Pulmonary artery endothelial cell (primary cell): ENCODE results near the gene PPP3CA. TPM values are rescaled to one million over a fixed set of nuclear protein-coding genes. Genes with fewer than 3 reads are reported as not detected.
"Not testable (repeated sequence)": the region's sequence is repeated elsewhere in the genome, so short reads cannot be mapped to it uniquely, and the experiment has no call there.

Experiments
- DNase-seq: peaks from one replicate; pipeline ENCODE4 v3.0.0-alpha.2; 2011; ENCODE audit warnings: low read depth, low spot score
- total RNA-seq: library from RNA; depleted of rRNA; stranded (reverse); fragments of >200 nt; gene quantifications from 2 replicates; pipeline ENCODE4 v1.2.3, GENCODE V29; 2014

The PPP3CA gene
- total RNA-seq, 1 donor from 2014 or later = 72.6 TPM

- no peak for DNase-seq
Measured at GRCh38 chr4:101018836-101019235, 328.5 kb downstream of the PPP3CA start.

- peak; percentile 44 for DNase-seq
Measured at GRCh38 chr4:101014417-101014816, 332.9 kb downstream of the PPP3CA start.

GRCh38 chr4:101010987-101011386 lies 336.3 kb downstream of the PPP3CA start:
- DNase-seq = no peak

GRCh38 chr4:101009471-101009870 lies 337.9 kb downstream of the PPP3CA start:
- DNase-seq = no peak

GRCh38 chr4:101008503-101008902 lies 338.8 kb downstream of the PPP3CA start:
- no peak for DNase-seq

- no peak for DNase-seq
Measured at GRCh38 chr4:101005659-101006058, 341.7 kb downstream of the PPP3CA start.

GRCh38 chr4:101000496-101000895 lies 346.8 kb downstream of the PPP3CA start:
- DNase-seq = no peak

GRCh38 chr4:100995671-100996070 lies 351.7 kb downstream of the PPP3CA start:
- DNase-seq = no peak

GRCh38 chr4:100995002-100995401 lies 352.3 kb downstream of the PPP3CA start:
- DNase-seq = not testable (repeated sequence)

- DNase-seq = not testable (repeated sequence)
Measured at GRCh38 chr4:100991332-100992069, 355.8 kb downstream of the PPP3CA start.

GRCh38 chr4:100989401-100989800 lies 357.9 kb downstream of the PPP3CA start:
- no peak for DNase-seq

GRCh38 chr4:100988876-100989275 lies 358.4 kb downstream of the PPP3CA start:
- DNase-seq = no peak

- no peak for DNase-seq
Measured at GRCh38 chr4:100986360-100986868, 360.9 kb downstream of the PPP3CA start.

- no peak for DNase-seq
Measured at GRCh38 chr4:100985576-100985975, 361.8 kb downstream of the PPP3CA start.

GRCh38 chr4:100984901-100985300 lies 362.4 kb downstream of the PPP3CA start:
- no peak for DNase-seq

- DNase-seq = no peak
Measured at GRCh38 chr4:100983426-100983825, 363.9 kb downstream of the PPP3CA start.

GRCh38 chr4:100982345-100982744 lies 365.0 kb downstream of the PPP3CA start:
- no peak for DNase-seq

- no peak for DNase-seq
Measured at GRCh38 chr4:100981447-100982204, 365.7 kb downstream of the PPP3CA start.

GRCh38 chr4:100979736-100980135 lies 367.6 kb downstream of the PPP3CA start:
- DNase-seq = no peak

GRCh38 chr4:100977746-100978397 lies 369.5 kb downstream of the PPP3CA start:
- no peak for DNase-seq

- DNase-seq = no peak
Measured at GRCh38 chr4:100977274-100977673, 370.1 kb downstream of the PPP3CA start.
